BJ (cell line): ENCODE data around the gene NUDT16L1. TPM values are rescaled to one million over a fixed set of nuclear protein-coding genes. Genes with fewer than 3 reads are reported as not detected.

Experiments used
- CTCF ChIA-PET: fragments of 350-600 bp; formaldehyde crosslinking; extraction: SDS; loops from one replicate; lab custom pipeline; 2021; ENCODE audit warnings: antibody characterized with exemption, inconsistent platforms; lab: Yijun Ruan, JAX
- POLR2A ChIA-PET: fragments of 300-600 bp; sonication (Branson Sonifier 250); formaldehyde crosslinking; extraction: SDS; loops from one replicate; lab custom pipeline; 2021; ENCODE audit warnings: antibody characterized with exemption; lab: Charles Lee
- DNase-seq: peaks from one replicate; pipeline ENCODE4 v3.0.0-alpha.2; 2011; ENCODE audit warnings: low read depth
- H3K27me3 ChIP-seq: 2 replicates; pipeline ENCODE4 v1.6.0; 2011; ENCODE audit warnings: low read length; ENCODE audit not compliant: control insufficient read depth, insufficient read depth
- H3K36me3 ChIP-seq: 2 replicates; pipeline ENCODE4 v1.5.1; 2011; ENCODE audit warnings: low read length; ENCODE audit not compliant: control insufficient read depth, insufficient read depth
- H3K4me3 ChIP-seq: 2 replicates; pipeline ENCODE4 v1.5.1; 2011; ENCODE audit warnings: low read depth, mild to moderate bottlenecking, control low read depth, low read length
- CTCF ChIP-seq: IDR thresholded peaks from 2 replicates; pipeline ENCODE4 v1.5.1; 2011; ENCODE audit warnings: low read depth, mild to moderate bottlenecking, control low read depth, inconsistent platforms, low read length, moderate library complexity; ENCODE audit not compliant: insufficient read depth
- polyA minus RNA-seq: library from RNA; depleted of rRNA, polyadenylated mRNA; stranded (reverse); fragments of >200 nt; gene quantifications from 2 replicates; pipeline ENCODE4 v1.2.3, GENCODE V29; 2011; rRNA and poly(A)+ RNA removed
- polyA plus RNA-seq: library from polyadenylated mRNA; depleted of rRNA; stranded (reverse); fragments of >200 nt; gene quantifications from 2 replicates; pipeline ENCODE4 v1.2.3, GENCODE V29; 2011; rRNA removed

The NUDT16L1 gene
- polyA plus RNA-seq (17.4 and 33.3 TPM in 2 replicates), polyA minus RNA-seq (4.0 and 5.9 TPM in 2 replicates)

GRCh38 chr16:4693296-4693955 is at the start of gene NUDT16L1:
NUDT16L1 (plus strand) TSS chr16:4693562; CDS start chr16:4693727, 165 bp downstream.
- CTCF ChIA-PET = interaction anchor here (0.8 kb wide), 1 partner anchor 34 kb away, joined by 5 read pairs; no protein-coding TSS in a partner anchor
- Histone ChIP-seq H3K4me3 (peak within 1 kb of the TSS; percentile 82), H3K36me3 (peaks cover 38% of the 10 kb centered on the region), H3K27me3 (no peaks in the 10 kb centered on the region)
- peak; percentile 70 for DNase-seq
- no peak for TF ChIP-seq CTCF
- POLR2A ChIA-PET = no interaction called here

GRCh38 chr16:4646773-4647643 is 46.4 kb upstream of the NUDT16L1 start:
- Histone ChIP-seq H3K36me3 (peaks cover 22% of the 10 kb centered on the region), H3K27me3 (no peaks in the 10 kb centered on the region), H3K4me3 (no peak overlapping the region)
- DNase-seq = no peak
- TF ChIP-seq CTCF = no peak
- ChIA-PET CTCF (no interaction called here), POLR2A (no interaction called here)

- no peak for TF ChIP-seq CTCF
- no peak overlapping the region for H3K4me3 ChIP-seq
- ChIA-PET POLR2A (no interaction called here), CTCF (no interaction called here)
- H3K36me3 ChIP-seq = peaks cover 26% of the 10 kb centered on the region
- no peaks in the 10 kb centered on the region for H3K27me3 ChIP-seq
- no peak for DNase-seq
These were observed 45.8 kb upstream of the NUDT16L1 start for GRCh38 chr16:4647644-4647980.

- Histone ChIP-seq H3K27me3 (no peaks in the 10 kb centered on the region), H3K4me3 (no peak overlapping the region), H3K36me3 (peaks cover 28% of the 10 kb centered on the region)
- POLR2A ChIA-PET = no interaction called here
- no peak for DNase-seq
- CTCF ChIA-PET = interaction anchor here (1.0 to 2.4 kb wide), 2 partner anchors 15 to 19 kb away, joined by 3 to 5 read pairs; no protein-coding TSS in a partner anchor
- TF ChIP-seq CTCF = no peak
These were observed 44.4 kb upstream of the NUDT16L1 start for GRCh38 chr16:4648917-4649316.
